Liver (tissue), 9 donors: ENCODE measurements around the gene LHFPL3. TPM values are rescaled to one million over a fixed set of nuclear protein-coding genes. Genes with fewer than 3 reads are reported as not detected.

ENCODE experiments used
- DNase-seq: peaks from one replicate; pipeline ENCODE4 v3.0.0-alpha.2; 2017; ENCODE audit warnings: low spot score
- H3K27ac ChIP-seq, 2 donors: one replicate each; pipeline ENCODE4 v1.7.0; 2013; ENCODE audit warnings: inconsistent platforms in 2 of 2, low read length in 2 of 2, control low read depth in 1 of 2, low read depth in 1 of 2, mild to moderate bottlenecking in 1 of 2
- H3K27me3 ChIP-seq, 4 donors: one replicate each; pipeline versions ENCODE4 v1.6.1 to v1.7.0; 2013; ENCODE audit warnings: low read length in 3 of 4, inconsistent platforms in 1 of 4, mild to moderate bottlenecking in 1 of 4, moderate library complexity in 1 of 4; ENCODE audit not compliant: control insufficient read depth in 4 of 4, insufficient read depth in 4 of 4
- H3K36me3 ChIP-seq, 4 donors: one replicate each; pipeline versions ENCODE4 v1.6.1 to v1.7.0; 2013; ENCODE audit warnings: low read length in 3 of 4, mild to moderate bottlenecking in 3 of 4, low read depth in 1 of 4, moderate library complexity in 1 of 4; ENCODE audit not compliant: control insufficient read depth in 4 of 4, insufficient read depth in 3 of 4
- H3K4me1 ChIP-seq, 4 donors: one replicate each; pipeline versions ENCODE4 v1.6.1 to v1.7.0; 2013; ENCODE audit warnings: low read length in 3 of 4, mild to moderate bottlenecking in 3 of 4, moderate library complexity in 1 of 4; ENCODE audit not compliant: control insufficient read depth in 4 of 4, insufficient read depth in 4 of 4
- H3K4me3 ChIP-seq, 3 donors: one replicate each; pipeline versions ENCODE4 v1.6.1 to v1.7.0; 2013; ENCODE audit warnings: low read length in 3 of 3, control low read depth in 1 of 3, low read depth in 1 of 3, mild to moderate bottlenecking in 1 of 3
- H3K9ac ChIP-seq, 2 donors: one replicate each; pipeline ENCODE4 v1.7.0; 2013; ENCODE audit warnings: low read length in 2 of 2, mild to moderate bottlenecking in 2 of 2, moderate library complexity in 2 of 2, control low read depth in 1 of 2, low read depth in 1 of 2
- H3K9me3 ChIP-seq, 4 donors: one replicate each; pipeline versions ENCODE4 v1.6.1 to v1.7.0; 2013; ENCODE audit warnings: low read length in 3 of 4; ENCODE audit not compliant: control insufficient read depth in 4 of 4
- ATF3 ChIP-seq: IDR thresholded peaks from 2 replicates; pipeline ENCODE4 v1.6.1; 2016; ENCODE audit warnings: antibody characterized with exemption
- CTCF ChIP-seq: fragments of 150-350 bp; IDR thresholded peaks from 2 replicates; pipeline ENCODE4 v1.5.1; 2017; ENCODE audit warnings: improper control_type of control experiment, low read depth, low read length; ENCODE audit not compliant: missing input control
- EGR1 ChIP-seq, 2 donors: IDR thresholded peaks; 2 replicates each; pipeline ENCODE4 v1.6.1; 2016 to 2018; ENCODE audit warnings: antibody characterized with exemption in 2 of 2, low read depth in 2 of 2
- FOXA1 ChIP-seq: IDR thresholded peaks from 2 replicates; pipeline ENCODE4 v1.6.1; 2016; ENCODE audit warnings: antibody characterized with exemption
- FOXA2 ChIP-seq: IDR thresholded peaks from 2 replicates; pipeline ENCODE4 v1.6.1; 2016; ENCODE audit warnings: antibody characterized with exemption
- GABPA ChIP-seq, 2 donors: IDR thresholded peaks in 1 of 2; conservative IDR thresholded peaks in 1 of 2; 2 replicates each; pipeline ENCODE4 v1.6.1; 2016; ENCODE audit warnings: antibody characterized with exemption in 2 of 2, mild to moderate bottlenecking in 1 of 2, moderate library complexity in 1 of 2
- HNF4A ChIP-seq, 2 donors: conservative IDR thresholded peaks; 2 replicates each; pipeline ENCODE4 v1.6.1; 2016; ENCODE audit warnings: antibody characterized with exemption in 2 of 2, mild to moderate bottlenecking in 2 of 2
- HNF4G ChIP-seq: IDR thresholded peaks from 2 replicates; pipeline ENCODE4 v1.6.1; 2016; ENCODE audit warnings: antibody characterized with exemption
- JUND ChIP-seq, 2 donors: IDR thresholded peaks; 2 replicates each; pipeline ENCODE4 v1.6.1; 2016; ENCODE audit warnings: antibody characterized with exemption in 2 of 2
- MAX ChIP-seq: IDR thresholded peaks from 2 replicates; pipeline ENCODE4 v1.6.1; 2016; ENCODE audit warnings: antibody characterized with exemption
- NR2F2 ChIP-seq: IDR thresholded peaks from 2 replicates; pipeline ENCODE4 v1.6.1; 2016; ENCODE audit warnings: antibody characterized with exemption
- RAD21 ChIP-seq, 2 donors: IDR thresholded peaks; 2 replicates each; pipeline ENCODE4 v1.6.1; 2016; ENCODE audit warnings: antibody characterized with exemption in 2 of 2, mild to moderate bottlenecking in 2 of 2
- REST ChIP-seq: IDR thresholded peaks from 2 replicates; pipeline ENCODE4 v1.6.1; 2016; ENCODE audit warnings: antibody characterized with exemption, mild to moderate bottlenecking
- RXRA ChIP-seq, 2 donors: IDR thresholded peaks; 2 replicates each; pipeline ENCODE4 v1.6.1; 2017 to 2018; ENCODE audit warnings: antibody characterized with exemption in 2 of 2, mild to moderate bottlenecking in 1 of 2
- SP1 ChIP-seq: IDR thresholded peaks from 2 replicates; pipeline ENCODE4 v1.6.1; 2018; ENCODE audit warnings: antibody characterized with exemption, mild to moderate bottlenecking
- TAF1 ChIP-seq: conservative IDR thresholded peaks from 2 replicates; pipeline ENCODE4 v1.6.1; 2016; ENCODE audit warnings: antibody characterized with exemption, mild to moderate bottlenecking
- YY1 ChIP-seq: IDR thresholded peaks from 2 replicates; pipeline ENCODE4 v1.6.1; 2016; ENCODE audit warnings: antibody characterized with exemption, mild to moderate bottlenecking
- WGBS: extraction: QIAGEN DNeasy Blood & Tissue Kit; methylation state at CpG from one replicate; pipeline ENCODE4 v1.1.7; 2013; 5-methylcytosine and 5-hydroxymethylcytosine counted together
- polyA plus RNA-seq, 2 donors: library from polyadenylated mRNA; stranded (reverse) in 1 of 2; unstranded in 1 of 2; fragments of 200-250 nt in 1 of 2; fragments of >200 nt in 1 of 2; fragmentation: Nextera tagmentation in 1 of 2; extraction: Ambion mirVana in 1 of 2; gene quantifications; one replicate each; pipeline versions ENCODE4 v1.2.1 to v1.2.3, GENCODE V29; 2013 to 2015
- total RNA-seq, 2 donors: library from RNA; depleted of rRNA; stranded (reverse); fragments of >200 nt; gene quantifications; one replicate each; pipeline ENCODE4 v1.2.3, GENCODE V29; 2014
- TF ChIP-seq, protein P1 (sequence below): IDR thresholded peaks from 2 replicates; pipeline ENCODE4 v1.6.1; 2016; ENCODE audit warnings: antibody characterized with exemption
- donor health status: healthy.
- donor health status: healthy.
- donor health status: healthy.
- donor health status: healthy.
- donor health status: healthy.

Gene LHFPL3
- total and polyA plus RNA-seq, 4 donors: not detected

DNA sequence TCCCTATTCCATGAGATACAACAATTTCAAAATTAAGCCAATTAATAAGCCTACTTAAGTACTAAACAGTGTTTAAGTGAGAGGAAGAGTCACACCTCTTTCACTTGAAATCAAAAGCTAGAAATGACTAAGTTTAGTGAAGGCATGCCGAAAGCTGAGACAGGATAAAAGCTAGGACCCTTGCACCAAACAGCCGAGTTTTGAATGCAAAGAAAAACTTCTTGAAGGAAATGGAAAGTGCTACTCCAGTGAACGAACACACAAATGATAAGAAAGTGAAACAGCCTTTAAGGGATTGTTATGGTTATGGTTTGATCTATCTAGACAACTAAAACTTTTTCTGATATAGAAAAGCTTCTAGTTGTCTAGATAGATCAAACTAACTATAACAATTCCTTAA lies 550.2 kb downstream of the LHFPL3 start:
- peaks cover 0 to 3% (median under 1%) of the 10 kb centered on the region in 4 donors for H3K4me1 ChIP-seq
- H3K9me3 ChIP-seq: peaks cover 0 to 5% (median 1%) of the 10 kb centered on the region in 4 donors
- H3K4me3 ChIP-seq: no peak overlapping the region
- no peaks in the 10 kb centered on the region for H3K27me3 ChIP-seq
- H3K36me3 ChIP-seq: no peaks in the 10 kb centered on the region
- no peak for DNase-seq
- no peak for TF ChIP-seq ATF3
- no peak for TF ChIP-seq HNF4G
- TF ChIP-seq CTCF: no peak
- TF ChIP-seq YY1: no peak
- TF ChIP-seq FOXA2: no peak
- TF ChIP-seq GABPA (IDR thresholded peaks at IDR 0.05 in 1 of 2, conservative IDR thresholded peaks at IDR 0.05 in 1 of 2): no peak
- no peak for TF ChIP-seq RAD21 (IDR thresholded peaks at IDR 0.05)
- no peak overlapping the region for H3K9ac ChIP-seq
- H3K27ac ChIP-seq: no peak overlapping the region
- 67% methylated on average over 3 of the region's 3 CpGs for WGBS

GRCh38 chr7:104883248-104883717 lies 554.9 kb downstream of the LHFPL3 start:
- DNase-seq: no peak
- no peak overlapping the region for H3K27ac ChIP-seq
- no peaks in the 10 kb centered on the region for H3K36me3 ChIP-seq
- 40% methylated on average over 6 of the region's 6 CpGs for WGBS
- H3K27me3 ChIP-seq: no peaks in the 10 kb centered on the region
- H3K9ac ChIP-seq: no peak overlapping the region
- H3K4me3 ChIP-seq: no peak overlapping the region
- peaks cover 0 to 10% (median 5%) of the 10 kb centered on the region in 4 donors for H3K4me1 ChIP-seq
- TF ChIP-seq MAX (no peak), FOXA1 (no peak), RAD21 (IDR thresholded peaks at IDR 0.05) (no peak), YY1 (no peak), REST (no peak), CTCF (no peak), TAF1 (no peak), EGR1 (IDR thresholded peaks at IDR 0.05; ENCODE audit: low read depth in 2 of 2) (no peak), FOXA2 (no peak), ATF3 (no peak), SP1 (no peak), RXRA (IDR thresholded peaks at IDR 0.05) (no peak), HNF4A (conservative IDR thresholded peaks at IDR 0.05) (no peak), HNF4G (no peak), NR2F2 (no peak), GABPA (IDR thresholded peaks at IDR 0.05 in 1 of 2, conservative IDR thresholded peaks at IDR 0.05 in 1 of 2) (no peak), JUND (IDR thresholded peaks at IDR 0.05) (no peak)
- TF ChIP-seq, protein P1, sequence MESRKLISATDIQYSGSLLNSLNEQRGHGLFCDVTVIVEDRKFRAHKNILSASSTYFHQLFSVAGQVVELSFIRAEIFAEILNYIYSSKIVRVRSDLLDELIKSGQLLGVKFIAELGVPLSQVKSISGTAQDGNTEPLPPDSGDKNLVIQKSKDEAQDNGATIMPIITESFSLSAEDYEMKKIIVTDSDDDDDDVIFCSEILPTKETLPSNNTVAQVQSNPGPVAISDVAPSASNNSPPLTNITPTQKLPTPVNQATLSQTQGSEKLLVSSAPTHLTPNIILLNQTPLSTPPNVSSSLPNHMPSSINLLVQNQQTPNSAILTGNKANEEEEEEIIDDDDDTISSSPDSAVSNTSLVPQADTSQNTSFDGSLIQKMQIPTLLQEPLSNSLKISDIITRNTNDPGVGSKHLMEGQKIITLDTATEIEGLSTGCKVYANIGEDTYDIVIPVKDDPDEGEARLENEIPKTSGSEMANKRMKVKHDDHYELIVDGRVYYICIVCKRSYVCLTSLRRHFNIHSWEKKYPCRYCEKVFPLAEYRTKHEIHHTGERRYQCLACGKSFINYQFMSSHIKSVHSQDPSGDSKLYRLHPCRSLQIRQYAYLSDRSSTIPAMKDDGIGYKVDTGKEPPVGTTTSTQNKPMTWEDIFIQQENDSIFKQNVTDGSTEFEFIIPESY: no peak
- peaks cover 0 to 5% (median 1%) of the 10 kb centered on the region in 4 donors for H3K9me3 ChIP-seq
